K562 (cell line): Measurements from ENCODE around the gene BCL2L15. TPM values are rescaled to one million over a fixed set of nuclear protein-coding genes. Genes with fewer than 3 reads are reported as not detected.
A peak's percentile ranks its signal among the peaks of the same experiment; 100 is the strongest.

Experiments used
- ADNP ChIP-seq: fragments of 200-800 bp; sonication (Bioruptor generic); IDR thresholded peaks from 2 replicates; pipeline ENCODE4 v1.6.1; 2016; ENCODE audit warnings: missing genetic modification characterization, missing compliant biosample characterization
- ELK1 ChIP-seq: sonication (generic); formaldehyde crosslinking; IDR thresholded peaks from 2 replicates; pipeline ENCODE4 v1.8.1; 2022; ENCODE audit warnings: missing genetic modification reagents
- HDAC8 ChIP-seq: fragments of 450-650 bp; IDR thresholded peaks from 2 replicates; pipeline ENCODE4 v1.6.1; 2016; ENCODE audit warnings: mild to moderate bottlenecking, missing genetic modification characterization, moderate library complexity, missing compliant biosample characterization
- NFATC3 ChIP-seq: fragments of 450-650 bp; IDR thresholded peaks from 2 replicates; pipeline ENCODE4 v1.6.1; 2017; ENCODE audit warnings: mild to moderate bottlenecking
- NR2F6 ChIP-seq: fragments of 450-650 bp; formaldehyde crosslinking; IDR thresholded peaks from 2 replicates; pipeline ENCODE4 v1.4.0; 2020; ENCODE audit warnings: mild to moderate bottlenecking
- NR4A1 ChIP-seq, 2 experiments: fragments of 250-450 bp in 1 of 2; fragments of 450-650 bp in 1 of 2; sonication (Bioruptor Pico) in 1 of 2; IDR thresholded peaks; 2 replicates each; pipeline versions ENCODE4 v1.4.0 to v1.6.1; 2016 to 2020; ENCODE audit warnings: mild to moderate bottlenecking in 2 of 2, missing compliant biosample characterization in 1 of 2, missing genetic modification characterization in 1 of 2, moderate library complexity in 1 of 2
- RERE ChIP-seq: sonication (generic); formaldehyde crosslinking; IDR thresholded peaks from 2 replicates; pipeline ENCODE4 v1.8.0; 2023; ENCODE audit warnings: missing genetic modification reagents, mild to moderate bottlenecking, borderline replicate concordance
- SETDB1 ChIP-seq: IDR thresholded peaks from one replicate; pipeline ENCODE4 v1.6.1; 2012; ENCODE audit warnings: low read length, control low read depth, inconsistent platforms
- ZNF197 ChIP-seq: fragments of 200-800 bp; sonication (Bioruptor generic); IDR thresholded peaks from 2 replicates; pipeline ENCODE4 v1.6.1; 2016; ENCODE audit warnings: low read depth, missing genetic modification characterization, missing compliant biosample characterization
- ZNF263 ChIP-seq: sonication (generic); formaldehyde crosslinking; IDR thresholded peaks from 2 replicates; pipeline ENCODE4 v1.8.0; 2022; ENCODE audit warnings: mild to moderate bottlenecking, missing genetic modification reagents, borderline replicate concordance
- ZNF316 ChIP-seq: fragments of 450-650 bp; IDR thresholded peaks from 2 replicates; pipeline ENCODE4 v1.6.1; 2016
- polyA plus RNA-seq, 8 experiments: library from polyadenylated mRNA; depleted of rRNA in 4 of 8; stranded (reverse) in 5 of 8; unstranded in 3 of 8; fragments of >200 nt; fragmentation: Nextera tagmentation in 2 of 8; fragmentation: Illumina TruSeq in 1 of 8; extraction: Ambion mirVana in 2 of 8; extraction: Trizol in 1 of 8; gene quantifications; 2 replicates each; pipeline versions ENCODE4 v1.2.1 to v1.2.3, GENCODE V29; 2011 to 2014; ENCODE audit warnings: inconsistent platforms in 1 of 8, missing spikeins in 1 of 8
- total RNA-seq, 7 experiments: library from RNA; depleted of rRNA in 6 of 7; stranded (reverse); fragments of >200 nt in 6 of 7; fragmentation: Illumina TruSeq in 2 of 7; extraction: Trizol in 2 of 7; gene quantifications; 2 replicates each; pipeline versions ENCODE4 v1.2.1 to v1.2.3, GENCODE V29; 2011 to 2021; ENCODE audit warnings: low replicate concordance in 1 of 7
- TF ChIP-seq, protein P1 (sequence below): fragments of 450-650 bp; formaldehyde crosslinking; IDR thresholded peaks from 2 replicates; pipeline ENCODE4 v1.4.0; 2022; ENCODE audit warnings: missing genetic modification characterization

The BCL2L15 gene
- total and polyA plus RNA-seq, 9 of the 15 experiments (the other 6 are each of a cell fraction or from before 2014, with no cell fraction given): 0.06 to 0.42 (median 0.28) TPM; not detected in 1

GRCh38 chr1:113904293-113904673 lies 16.9 kb upstream of the BCL2L15 start (continued):
- TF ChIP-seq RERE (no peak), ADNP (no peak), ELK1 (CRISPR knock-in tag) (no peak), HDAC8 (no peak), ZNF316 (no peak), NFATC3 (no peak), ZNF197 (peak; percentile 17; the same call in 1 of the 2 replicates), NR4A1 (CRISPR knock-in tag; IDR thresholded peaks at IDR 0.05) (0 out of 2 replicates have a peak, but pooled peaks have one; percentile 15), NR4A1 (tag; IDR thresholded peaks at IDR 0.05) (0 out of 2 replicates have a peak, but pooled peaks have one; percentile 13), SETDB1 (no peak), NR2F6 (CRISPR knock-in tag) (no peak), ZNF263 (CRISPR knock-in tag) (no peak)
- TF ChIP-seq, protein P1, sequence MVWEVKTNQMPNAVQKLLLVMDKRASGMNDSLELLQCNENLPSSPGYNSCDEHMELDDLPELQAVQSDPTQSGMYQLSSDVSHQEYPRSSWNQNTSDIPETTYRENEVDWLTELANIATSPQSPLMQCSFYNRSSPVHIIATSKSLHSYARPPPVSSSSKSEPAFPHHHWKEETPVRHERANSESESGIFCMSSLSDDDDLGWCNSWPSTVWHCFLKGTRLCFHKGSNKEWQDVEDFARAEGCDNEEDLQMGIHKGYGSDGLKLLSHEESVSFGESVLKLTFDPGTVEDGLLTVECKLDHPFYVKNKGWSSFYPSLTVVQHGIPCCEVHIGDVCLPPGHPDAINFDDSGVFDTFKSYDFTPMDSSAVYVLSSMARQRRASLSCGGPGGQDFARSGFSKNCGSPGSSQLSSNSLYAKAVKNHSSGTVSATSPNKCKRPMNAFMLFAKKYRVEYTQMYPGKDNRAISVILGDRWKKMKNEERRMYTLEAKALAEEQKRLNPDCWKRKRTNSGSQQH (CRISPR knock-in tag): peak; percentile 60; the same call in 1 of the 2 replicates
